Chondrocyte (in vitro differentiated cells): Measurements from ENCODE around the gene MIEN1. TPM values are rescaled to one million over a fixed set of nuclear protein-coding genes. Genes with fewer than 3 reads are reported as not detected.

ENCODE experiments used
- DNase-seq: peaks from one replicate; pipeline ENCODE4 v3.0.0; 2021; ENCODE audit warnings: mixed read lengths, low spot score
- H3K27ac Mint-ChIP-seq: one replicate; pipeline ENCODE4 v1.8.0; 2021; ENCODE audit warnings: mild to moderate bottlenecking, moderate library complexity, mixed read lengths; ENCODE audit not compliant: unreplicated experiment
- H3K27me3 Mint-ChIP-seq: 2 replicates; pipeline ENCODE4 v1.8.0; 2021; ENCODE audit warnings: low read depth, mixed read lengths
- H3K36me3 Mint-ChIP-seq: 2 replicates; pipeline ENCODE4 v1.8.0; 2021; ENCODE audit warnings: low read depth, mixed read lengths
- H3K4me1 Mint-ChIP-seq: 2 replicates; pipeline ENCODE4 v1.8.0; 2021; ENCODE audit warnings: low read depth, mild to moderate bottlenecking, mixed read lengths
- H3K4me3 Mint-ChIP-seq: one replicate; pipeline ENCODE4 v1.8.0; 2021; ENCODE audit warnings: mild to moderate bottlenecking, moderate library complexity, mixed read lengths; ENCODE audit not compliant: unreplicated experiment
- H3K9me3 Mint-ChIP-seq: 2 replicates; pipeline ENCODE4 v1.8.0; 2021; ENCODE audit warnings: low read depth, mixed read lengths
- CTCF ChIP-seq: fragments of 200-600 bp; sonication (generic); IDR thresholded peaks from 2 replicates; pipeline ENCODE4 v1.5.0; 2021; ENCODE audit warnings: antibody characterized with exemption, mild to moderate bottlenecking, moderate library complexity
- total RNA-seq: library from RNA; stranded (reverse); gene quantifications from 3 replicates; pipeline ENCODE4 v1.2.1, GENCODE V29; 2021

The MIEN1 gene
- total RNA-seq, 1 donor from 2014 or later: 46.5 TPM

- Mint-ChIP-seq H3K27ac (no peak overlapping the region), H3K4me3 (no peak overlapping the region), H3K36me3 (peaks cover 3% of the 10 kb centered on the region), H3K9me3 (no peaks in the 10 kb centered on the region), H3K4me1 (no peaks in the 10 kb centered on the region), H3K27me3 (peaks cover 61% of the 10 kb centered on the region)
- no peak for DNase-seq
- no peak for TF ChIP-seq CTCF
Observed at GRCh38 chr17:39772987-39773934, 42.9 kb upstream of the MIEN1 start.

- TF ChIP-seq CTCF: no peak
- no peak for DNase-seq
- H3K4me3 Mint-ChIP-seq: no peak overlapping the region
- H3K27me3 Mint-ChIP-seq: peaks cover 57% of the 10 kb centered on the region
- peaks cover 3% of the 10 kb centered on the region for H3K36me3 Mint-ChIP-seq
- H3K4me1 Mint-ChIP-seq: no peaks in the 10 kb centered on the region
- H3K9me3 Mint-ChIP-seq: no peaks in the 10 kb centered on the region
- no peak overlapping the region for H3K27ac Mint-ChIP-seq
Observed at GRCh38 chr17:39772415-39772814, 42.1 kb upstream of the MIEN1 start.

- TF ChIP-seq CTCF: no peak
- Mint-ChIP-seq H3K27me3 (peaks cover 50% of the 10 kb centered on the region), H3K4me1 (no peaks in the 10 kb centered on the region), H3K9me3 (peaks cover 4% of the 10 kb centered on the region), H3K4me3 (no peak overlapping the region), H3K27ac (no peak overlapping the region), H3K36me3 (peaks cover 3% of the 10 kb centered on the region)
- no peak for DNase-seq
Observed at GRCh38 chr17:39769974-39770587, 39.7 kb upstream of the MIEN1 start.

GRCh38 chr17:39767147-39767546, 36.8 kb upstream of the MIEN1 start:
- Mint-ChIP-seq H3K27me3 (peaks cover 36% of the 10 kb centered on the region), H3K27ac (no peak overlapping the region), H3K4me3 (no peak overlapping the region), H3K9me3 (peaks cover 4% of the 10 kb centered on the region), H3K36me3 (peaks cover 3% of the 10 kb centered on the region), H3K4me1 (peaks cover 11% of the 10 kb centered on the region)
- no peak for TF ChIP-seq CTCF
- DNase-seq: no peak

- peaks cover 11% of the 10 kb centered on the region for H3K4me1 Mint-ChIP-seq
- no peak overlapping the region for H3K4me3 Mint-ChIP-seq
- H3K36me3 Mint-ChIP-seq: no peaks in the 10 kb centered on the region
- DNase-seq: no peak
- peaks cover 28% of the 10 kb centered on the region for H3K27me3 Mint-ChIP-seq
- no peak for TF ChIP-seq CTCF
- H3K27ac Mint-ChIP-seq: no peak overlapping the region
- peaks cover 4% of the 10 kb centered on the region for H3K9me3 Mint-ChIP-seq
Observed at GRCh38 chr17:39765766-39766165, 35.4 kb upstream of the MIEN1 start.
